HepG2 (cell line): ENCODE results near the gene SHROOM2.

Experiments
- CTCF ChIP-seq: sonication (generic); formaldehyde crosslinking; IDR thresholded peaks from 2 replicates; pipeline ENCODE4 v1.5.0; 2020; ENCODE audit warnings: mild to moderate bottlenecking, missing genetic modification reagents, moderate library complexity
- NFE2L2 ChIP-seq: fragments of 150-350 bp; IDR thresholded peaks from 2 replicates; pipeline ENCODE4 v1.6.1; 2014; ENCODE audit warnings: low read length
- RFX1 ChIP-seq: fragments of 450-650 bp; IDR thresholded peaks from 2 replicates; pipeline ENCODE4 v1.6.1; 2017
- ZNF232 ChIP-seq: sonication (generic); formaldehyde crosslinking; IDR thresholded peaks from 2 replicates; pipeline ENCODE4 v1.4.0; 2020; ENCODE audit warnings: missing genetic modification reagents, borderline replicate concordance
- TF ChIP-seq, protein P1 (sequence below): sonication (generic); formaldehyde crosslinking; IDR thresholded peaks from 2 replicates; pipeline ENCODE4 v1.4.0; 2020; ENCODE audit warnings: missing genetic modification reagents

DNA sequence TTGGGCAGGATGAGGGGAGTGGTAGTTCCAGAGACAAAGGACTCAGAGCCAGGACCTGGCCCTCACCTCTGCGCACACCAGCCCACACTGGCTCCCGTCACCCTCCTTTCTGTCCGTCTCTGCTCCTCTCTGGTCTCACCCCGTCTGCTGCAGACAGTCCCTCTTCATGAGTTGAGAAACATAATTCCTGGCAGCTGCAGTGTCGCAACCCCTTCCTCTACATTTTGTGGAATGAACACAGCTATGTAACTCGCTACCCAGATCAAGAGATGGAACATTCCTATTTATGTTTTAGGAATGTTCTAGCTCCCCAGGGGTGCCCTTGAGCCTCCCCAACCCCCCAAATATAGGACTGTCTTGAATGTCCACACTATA, 59.3 kb downstream of the SHROOM2 start:
- TF ChIP-seq ZNF232 (CRISPR knock-in tag) (no peak), RFX1 (no peak), CTCF (CRISPR knock-in tag) (no peak), NFE2L2 (no peak)
- TF ChIP-seq, protein P1, sequence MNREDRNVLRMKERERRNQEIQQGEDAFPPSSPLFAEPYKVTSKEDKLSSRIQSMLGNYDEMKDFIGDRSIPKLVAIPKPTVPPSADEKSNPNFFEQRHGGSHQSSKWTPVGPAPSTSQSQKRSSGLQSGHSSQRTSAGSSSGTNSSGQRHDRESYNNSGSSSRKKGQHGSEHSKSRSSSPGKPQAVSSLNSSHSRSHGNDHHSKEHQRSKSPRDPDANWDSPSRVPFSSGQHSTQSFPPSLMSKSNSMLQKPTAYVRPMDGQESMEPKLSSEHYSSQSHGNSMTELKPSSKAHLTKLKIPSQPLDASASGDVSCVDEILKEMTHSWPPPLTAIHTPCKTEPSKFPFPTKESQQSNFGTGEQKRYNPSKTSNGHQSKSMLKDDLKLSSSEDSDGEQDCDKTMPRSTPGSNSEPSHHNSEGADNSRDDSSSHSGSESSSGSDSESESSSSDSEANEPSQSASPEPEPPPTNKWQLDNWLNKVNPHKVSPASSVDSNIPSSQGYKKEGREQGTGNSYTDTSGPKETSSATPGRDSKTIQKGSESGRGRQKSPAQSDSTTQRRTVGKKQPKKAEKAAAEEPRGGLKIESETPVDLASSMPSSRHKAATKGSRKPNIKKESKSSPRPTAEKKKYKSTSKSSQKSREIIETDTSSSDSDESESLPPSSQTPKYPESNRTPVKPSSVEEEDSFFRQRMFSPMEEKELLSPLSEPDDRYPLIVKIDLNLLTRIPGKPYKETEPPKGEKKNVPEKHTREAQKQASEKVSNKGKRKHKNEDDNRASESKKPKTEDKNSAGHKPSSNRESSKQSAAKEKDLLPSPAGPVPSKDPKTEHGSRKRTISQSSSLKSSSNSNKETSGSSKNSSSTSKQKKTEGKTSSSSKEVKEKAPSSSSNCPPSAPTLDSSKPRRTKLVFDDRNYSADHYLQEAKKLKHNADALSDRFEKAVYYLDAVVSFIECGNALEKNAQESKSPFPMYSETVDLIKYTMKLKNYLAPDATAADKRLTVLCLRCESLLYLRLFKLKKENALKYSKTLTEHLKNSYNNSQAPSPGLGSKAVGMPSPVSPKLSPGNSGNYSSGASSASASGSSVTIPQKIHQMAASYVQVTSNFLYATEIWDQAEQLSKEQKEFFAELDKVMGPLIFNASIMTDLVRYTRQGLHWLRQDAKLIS (CRISPR knock-in tag): no peak
